AG04450 (cell line): ENCODE data around the gene GRM4. TPM values are rescaled to one million over a fixed set of nuclear protein-coding genes. Genes with fewer than 3 reads are reported as not detected.

Experiments used
- CTCF ChIA-PET: fragments of 300-600, 350-600 bp; formaldehyde crosslinking; extraction: SDS; loops from one replicate; lab custom pipeline; 2022; ENCODE audit warnings: antibody characterized with exemption, inconsistent platforms; lab: Charles Lee
- POLR2A ChIA-PET: fragments of 350-600 bp; formaldehyde crosslinking; extraction: SDS; loops from one replicate; lab custom pipeline; 2021; ENCODE audit warnings: antibody characterized with exemption, inconsistent platforms; lab: Yijun Ruan, JAX
- DNase-seq: peaks from one replicate; pipeline ENCODE4 v3.0.0-alpha.2; 2011; ENCODE audit warnings: low read depth, low spot score
- H3K27ac ChIP-seq: one replicate; pipeline ENCODE4 v1.5.1; 2012; ENCODE audit warnings: low read depth, low read length, control low read depth
- H3K27me3 ChIP-seq: one replicate; pipeline ENCODE4 v1.6.0; 2012; ENCODE audit warnings: low read length; ENCODE audit not compliant: control insufficient read depth, insufficient read depth
- H3K4me3 ChIP-seq: 2 replicates; pipeline ENCODE4 v1.5.1; 2011; ENCODE audit warnings: mild to moderate bottlenecking, low read depth, low read length, control low read depth
- H3K9me3 ChIP-seq: 2 replicates; pipeline ENCODE4 v1.5.1; 2012; ENCODE audit warnings: low read length; ENCODE audit not compliant: control insufficient read depth, insufficient read depth
- polyA plus RNA-seq: library from polyadenylated mRNA; depleted of rRNA; stranded (reverse); fragments of >200 nt; gene quantifications from 2 replicates; pipeline ENCODE4 v1.2.3, GENCODE V29; 2011
- TF ChIP-seq, protein P1 (sequence below): IDR thresholded peaks from 2 replicates; pipeline ENCODE4 v1.5.1; 2011; ENCODE audit warnings: low read depth, low read length, control low read depth, inconsistent platforms

The GRM4 gene
- polyA plus RNA-seq, 1 experiment: not detected

DNA sequence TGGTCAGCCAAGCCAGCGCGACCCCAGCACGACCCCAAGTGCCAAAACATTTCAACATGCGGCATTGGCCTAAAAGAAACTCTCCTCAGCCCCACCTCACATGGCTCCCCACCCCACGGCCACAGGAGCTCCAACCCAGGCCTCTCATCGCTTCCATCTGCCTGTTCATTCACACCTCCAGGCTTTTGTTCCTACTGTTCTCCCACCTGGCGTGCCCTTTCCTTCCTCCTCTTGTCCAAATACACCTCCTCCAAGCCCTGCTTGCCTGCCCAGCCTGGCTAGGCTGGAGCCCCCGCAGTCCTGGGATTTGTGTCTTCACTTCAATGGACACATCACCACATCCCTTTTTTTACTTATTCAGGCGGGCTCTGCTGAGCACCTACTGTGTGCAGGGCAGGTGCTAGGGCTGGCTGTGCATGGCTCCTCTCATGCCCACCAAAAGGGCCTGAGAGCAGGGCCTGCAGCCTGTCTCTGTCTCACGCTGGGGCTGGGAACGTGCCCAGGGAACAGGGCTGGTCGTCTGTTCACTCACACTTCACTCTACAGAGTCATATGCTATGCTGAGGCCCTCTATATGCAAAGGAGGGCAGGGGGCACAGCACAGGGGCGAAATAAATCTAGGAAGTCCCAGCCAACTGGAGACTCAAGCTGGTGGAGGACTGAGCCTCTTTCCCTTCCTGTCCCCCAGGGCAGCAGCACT lies 61.1 kb downstream of the GRM4 start:
- CTCF ChIA-PET: no interaction called here
- DNase-seq: no peak
- H3K9me3 ChIP-seq: no peaks in the 10 kb centered on the region
- H3K27ac ChIP-seq: no peak overlapping the region
- peaks cover 31% of the 10 kb centered on the region for H3K27me3 ChIP-seq
- POLR2A ChIA-PET: no interaction called here
- TF ChIP-seq, protein P1, sequence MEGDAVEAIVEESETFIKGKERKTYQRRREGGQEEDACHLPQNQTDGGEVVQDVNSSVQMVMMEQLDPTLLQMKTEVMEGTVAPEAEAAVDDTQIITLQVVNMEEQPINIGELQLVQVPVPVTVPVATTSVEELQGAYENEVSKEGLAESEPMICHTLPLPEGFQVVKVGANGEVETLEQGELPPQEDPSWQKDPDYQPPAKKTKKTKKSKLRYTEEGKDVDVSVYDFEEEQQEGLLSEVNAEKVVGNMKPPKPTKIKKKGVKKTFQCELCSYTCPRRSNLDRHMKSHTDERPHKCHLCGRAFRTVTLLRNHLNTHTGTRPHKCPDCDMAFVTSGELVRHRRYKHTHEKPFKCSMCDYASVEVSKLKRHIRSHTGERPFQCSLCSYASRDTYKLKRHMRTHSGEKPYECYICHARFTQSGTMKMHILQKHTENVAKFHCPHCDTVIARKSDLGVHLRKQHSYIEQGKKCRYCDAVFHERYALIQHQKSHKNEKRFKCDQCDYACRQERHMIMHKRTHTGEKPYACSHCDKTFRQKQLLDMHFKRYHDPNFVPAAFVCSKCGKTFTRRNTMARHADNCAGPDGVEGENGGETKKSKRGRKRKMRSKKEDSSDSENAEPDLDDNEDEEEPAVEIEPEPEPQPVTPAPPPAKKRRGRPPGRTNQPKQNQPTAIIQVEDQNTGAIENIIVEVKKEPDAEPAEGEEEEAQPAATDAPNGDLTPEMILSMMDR: no peak
- no peak overlapping the region for H3K4me3 ChIP-seq

GRCh38 chr6:34082864-34083626 lies 62.8 kb downstream of the GRM4 start:
- peaks cover 34% of the 10 kb centered on the region for H3K27me3 ChIP-seq
- no peaks in the 10 kb centered on the region for H3K9me3 ChIP-seq
- no peak for DNase-seq
- H3K27ac ChIP-seq: no peak overlapping the region
- TF ChIP-seq, protein P1: no peak
- no peak overlapping the region for H3K4me3 ChIP-seq
- CTCF ChIA-PET: no interaction called here
- POLR2A ChIA-PET: no interaction called here

GRCh38 chr6:34082348-34082747 lies 63.5 kb downstream of the GRM4 start:
- DNase-seq: no peak
- no peak overlapping the region for H3K4me3 ChIP-seq
- ChIA-PET CTCF (no interaction called here), POLR2A (no interaction called here)
- H3K27ac ChIP-seq: no peak overlapping the region
- H3K27me3 ChIP-seq: peaks cover 34% of the 10 kb centered on the region
- H3K9me3 ChIP-seq: no peaks in the 10 kb centered on the region
- TF ChIP-seq, protein P1: no peak

GRCh38 chr6:34080357-34080756 lies 65.5 kb downstream of the GRM4 start:
- CTCF ChIA-PET: no interaction called here

GRCh38 chr6:34079899-34080298 lies 66.0 kb downstream of the GRM4 start:
- TF ChIP-seq, protein P1: no peak
- ChIA-PET CTCF (no interaction called here), POLR2A (no interaction called here)
- no peak for DNase-seq
- peaks cover 28% of the 10 kb centered on the region for H3K27me3 ChIP-seq
- no peak overlapping the region for H3K27ac ChIP-seq
- H3K4me3 ChIP-seq: no peak overlapping the region
- H3K9me3 ChIP-seq: no peaks in the 10 kb centered on the region

More at GRCh38 chr6:34080357-34080756, 65.5 kb downstream of the GRM4 start:
- Histone ChIP-seq H3K4me3 (no peak overlapping the region), H3K9me3 (no peaks in the 10 kb centered on the region), H3K27me3 (peaks cover 30% of the 10 kb centered on the region), H3K27ac (no peak overlapping the region)
- DNase-seq: no peak
- POLR2A ChIA-PET: no interaction called here
- TF ChIP-seq, protein P1: no peak
